ENCODE measurements around the gene AKAP13.

AKAP13 gene

DNA sequence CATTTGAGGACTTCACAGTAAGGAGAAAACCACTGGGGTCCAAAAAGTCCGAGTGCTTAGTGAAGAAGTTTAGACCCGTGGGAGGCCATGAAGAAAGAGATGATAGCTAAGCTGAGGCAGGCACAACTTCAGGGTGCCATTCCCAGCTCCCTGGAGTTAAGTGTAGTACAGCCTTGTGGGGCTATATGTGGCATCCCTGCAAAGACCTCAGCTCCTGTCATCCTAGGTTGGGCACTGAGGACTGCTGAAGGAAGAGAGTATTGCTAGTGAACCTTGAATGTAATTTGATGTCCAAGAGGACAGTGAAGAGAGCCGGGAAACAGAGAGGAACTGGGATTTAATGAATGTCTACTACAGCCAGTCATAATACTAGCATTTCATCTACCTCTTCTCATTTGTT lies 162.1 kb downstream of the AKAP13 start:
- Histone ChIP-seq H3K27ac (ENCODE audit: low read depth, low read length) (no peak overlapping the region), H3K9me3 (ENCODE audit: control insufficient read depth, insufficient read depth, low read length) (no peaks in the 10 kb centered on the region), H3K9ac (ENCODE audit: low read depth, low read length) (no peak overlapping the region), H3K4me1 (ENCODE audit: control insufficient read depth, insufficient read depth, low read length) (peaks cover 10% of the 10 kb centered on the region; the same call in 1 of the 2 replicates), H3K27me3 (ENCODE audit: control insufficient read depth, insufficient read depth, low read length) (no peaks in the 10 kb centered on the region), H3K36me3 (ENCODE audit: control insufficient read depth, insufficient read depth, low read length) (no peaks in the 10 kb centered on the region; the same call in 1 of the 2 replicates), H3K4me3 (ENCODE audit: low read depth, low read length) (no peak overlapping the region)

DNA sequence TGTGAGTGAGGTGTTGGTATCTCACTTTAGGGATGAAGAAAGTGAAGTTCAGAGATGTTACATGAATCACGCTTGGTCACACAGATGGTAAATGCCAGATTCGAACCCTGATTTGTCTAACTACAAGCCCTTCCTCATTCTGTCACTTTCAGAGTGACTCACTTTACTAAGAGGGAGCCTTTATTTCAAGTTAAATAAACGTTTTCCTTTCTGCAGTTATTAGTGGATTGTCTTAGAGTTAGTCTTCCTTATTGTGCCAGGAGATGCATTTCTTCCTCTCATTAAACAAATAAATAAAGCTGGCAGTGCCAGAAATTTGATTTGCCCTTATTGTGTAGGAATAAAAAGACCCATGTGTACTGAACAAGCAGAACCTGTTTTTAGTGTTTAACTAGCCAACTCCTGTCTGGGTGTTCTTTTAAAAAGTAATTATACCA lies 162.5 kb downstream of the AKAP13 start:
- Histone ChIP-seq H3K36me3 (ENCODE audit: control insufficient read depth, insufficient read depth, low read length) (no peaks in the 10 kb centered on the region; the same call in 1 of the 2 replicates), H3K9ac (ENCODE audit: low read depth, low read length) (no peak overlapping the region), H3K4me1 (ENCODE audit: control insufficient read depth, insufficient read depth, low read length) (peaks cover 10% of the 10 kb centered on the region; the same call in 1 of the 2 replicates), H3K27me3 (ENCODE audit: control insufficient read depth, insufficient read depth, low read length) (no peaks in the 10 kb centered on the region), H3K4me3 (ENCODE audit: low read depth, low read length) (no peak overlapping the region), H3K9me3 (ENCODE audit: control insufficient read depth, insufficient read depth, low read length) (no peaks in the 10 kb centered on the region), H3K27ac (ENCODE audit: low read depth, low read length) (no peak overlapping the region)

DNA sequence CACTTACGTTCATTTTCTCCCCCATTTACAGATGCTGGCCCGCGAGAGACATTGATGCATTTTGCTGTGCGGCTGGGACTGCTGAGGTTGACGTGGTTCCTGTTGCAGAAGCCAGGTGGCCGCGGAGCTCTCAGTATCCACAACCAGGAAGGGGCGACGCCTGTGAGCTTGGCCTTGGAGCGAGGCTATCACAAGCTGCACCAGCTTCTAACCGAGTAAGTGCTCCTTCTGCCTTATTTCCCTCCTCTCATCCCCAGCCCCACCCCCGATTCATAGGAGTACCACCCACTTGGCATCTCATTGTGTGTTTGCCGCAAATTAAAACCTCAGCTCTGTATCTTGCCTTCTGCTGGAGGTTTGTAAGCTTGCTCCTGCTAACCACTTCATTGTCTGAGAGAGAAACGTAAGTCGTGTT lies 163.3 kb downstream of the AKAP13 start:
- no peaks in the 10 kb centered on the region for H3K9me3 ChIP-seq (ENCODE audit: control insufficient read depth, insufficient read depth, low read length)
- H3K27me3 ChIP-seq (ENCODE audit: control insufficient read depth, insufficient read depth, low read length) = no peaks in the 10 kb centered on the region
- peaks cover 10% of the 10 kb centered on the region; the same call in 1 of the 2 replicates for H3K4me1 ChIP-seq (ENCODE audit: control insufficient read depth, insufficient read depth, low read length)
- H3K27ac ChIP-seq (ENCODE audit: low read depth, low read length) = no peak overlapping the region
- no peaks in the 10 kb centered on the region; the same call in 1 of the 2 replicates for H3K36me3 ChIP-seq (ENCODE audit: control insufficient read depth, insufficient read depth, low read length)
- no peak overlapping the region for H3K4me3 ChIP-seq (ENCODE audit: low read depth, low read length)
- H3K9ac ChIP-seq (ENCODE audit: low read depth, low read length) = no peak overlapping the region

DNA sequence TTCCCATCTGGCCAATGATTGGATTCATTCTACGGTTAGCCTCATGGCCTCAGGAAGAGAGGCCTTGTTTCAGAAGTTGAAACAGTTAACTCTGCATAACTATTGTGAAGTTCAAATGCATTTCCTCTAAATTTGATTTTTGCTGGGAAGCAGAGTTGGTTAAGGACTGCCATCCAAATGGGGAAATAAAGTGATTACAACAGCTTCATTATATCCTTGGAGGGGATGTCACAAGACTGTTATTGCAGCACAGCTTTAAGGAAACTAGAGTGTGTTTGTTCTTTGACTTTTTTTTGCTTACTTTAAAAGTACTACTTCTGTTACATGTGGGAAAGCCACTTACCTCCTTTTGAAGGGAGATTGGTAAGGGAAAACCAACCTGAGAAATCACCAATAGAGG lies 164.8 kb downstream of the AKAP13 start:
- H3K4me1 ChIP-seq (ENCODE audit: control insufficient read depth, insufficient read depth, low read length) = peaks cover 10% of the 10 kb centered on the region; the same call in 1 of the 2 replicates
- no peak overlapping the region for H3K4me3 ChIP-seq (ENCODE audit: low read depth, low read length)
- H3K9ac ChIP-seq (ENCODE audit: low read depth, low read length) = no peak overlapping the region
- H3K27ac ChIP-seq (ENCODE audit: low read depth, low read length) = no peak overlapping the region
- H3K36me3 ChIP-seq (ENCODE audit: control insufficient read depth, insufficient read depth, low read length) = no peaks in the 10 kb centered on the region; the same call in 1 of the 2 replicates
- no peaks in the 10 kb centered on the region for H3K27me3 ChIP-seq (ENCODE audit: control insufficient read depth, insufficient read depth, low read length)
- no peaks in the 10 kb centered on the region for H3K9me3 ChIP-seq (ENCODE audit: control insufficient read depth, insufficient read depth, low read length)

DNA sequence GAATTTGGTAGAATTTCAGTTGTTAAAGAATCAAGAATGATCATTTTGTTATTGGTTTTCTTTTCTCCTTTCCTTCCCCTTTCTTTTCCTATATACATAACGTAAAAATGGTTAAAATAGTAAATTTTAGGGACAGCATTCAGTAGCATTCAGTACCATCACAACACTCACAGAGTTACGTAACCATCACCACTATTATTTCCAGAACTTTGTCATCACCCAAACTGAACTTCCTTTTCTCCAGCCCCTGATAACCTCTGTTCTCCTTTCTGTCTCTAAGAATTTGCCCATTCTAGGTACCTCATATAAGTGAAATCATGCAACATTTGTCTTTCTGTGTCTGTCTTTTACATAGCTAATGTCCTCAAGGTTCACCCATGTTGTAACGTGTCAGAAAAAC lies 165.3 kb downstream of the AKAP13 start:
- H3K4me3 ChIP-seq (ENCODE audit: low read depth, low read length) = no peak overlapping the region
- H3K27me3 ChIP-seq (ENCODE audit: control insufficient read depth, insufficient read depth, low read length) = no peaks in the 10 kb centered on the region
- no peaks in the 10 kb centered on the region; the same call in 1 of the 2 replicates for H3K36me3 ChIP-seq (ENCODE audit: control insufficient read depth, insufficient read depth, low read length)
- H3K27ac ChIP-seq (ENCODE audit: low read depth, low read length) = no peak overlapping the region
- H3K4me1 ChIP-seq (ENCODE audit: control insufficient read depth, insufficient read depth, low read length) = peaks cover 10% of the 10 kb centered on the region; the same call in 1 of the 2 replicates
- H3K9me3 ChIP-seq (ENCODE audit: control insufficient read depth, insufficient read depth, low read length) = no peaks in the 10 kb centered on the region
- no peak overlapping the region for H3K9ac ChIP-seq (ENCODE audit: low read depth, low read length)

DNA sequence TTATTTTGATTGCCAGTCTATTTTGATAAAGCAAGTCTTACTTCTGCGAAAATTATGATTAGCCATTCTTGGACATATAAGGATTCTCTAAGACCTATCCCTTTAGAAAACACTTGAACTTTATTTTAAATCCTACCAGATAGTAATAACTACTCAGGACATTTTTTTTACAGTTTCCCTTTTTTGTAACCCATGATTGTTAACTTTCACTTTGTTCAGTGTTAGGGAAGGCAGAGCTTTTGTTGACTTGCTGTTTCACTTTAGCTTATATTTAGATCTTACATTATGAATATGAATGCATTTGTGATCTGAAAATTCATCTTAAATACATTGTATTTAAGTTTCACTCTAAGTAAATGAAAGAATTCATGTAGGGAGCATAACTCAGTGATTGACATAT lies 167.0 kb downstream of the AKAP13 start:
- H3K36me3 ChIP-seq (ENCODE audit: control insufficient read depth, insufficient read depth, low read length) = no peaks in the 10 kb centered on the region; the same call in 1 of the 2 replicates
- no peaks in the 10 kb centered on the region for H3K27me3 ChIP-seq (ENCODE audit: control insufficient read depth, insufficient read depth, low read length)

DNA sequence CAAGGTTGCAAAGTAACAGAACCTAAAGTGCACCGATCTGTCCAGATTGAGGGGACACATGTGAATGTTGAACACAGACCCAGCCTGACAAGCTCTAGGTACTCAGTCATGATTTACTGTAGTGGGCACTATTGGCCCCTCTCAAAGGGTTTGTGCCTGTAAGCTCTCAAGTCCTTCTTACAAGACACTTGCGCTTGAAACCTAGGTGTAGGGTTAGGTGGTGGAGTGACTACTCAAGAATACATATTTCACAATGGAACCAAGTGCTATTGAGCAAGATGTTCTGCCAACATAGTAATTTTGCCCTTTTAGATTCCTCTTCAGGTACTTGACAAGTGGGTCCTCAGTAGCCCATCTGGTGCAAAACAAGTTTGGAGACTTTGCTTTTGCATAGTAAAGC lies 169.9 kb downstream of the AKAP13 start:
- H3K4me3 ChIP-seq (ENCODE audit: low read depth, low read length) = no peak overlapping the region
- no peak overlapping the region for H3K9ac ChIP-seq (ENCODE audit: low read depth, low read length)
- 0 out of 2 replicates have a peak, but pooled peaks cover 4% of the 10 kb centered on the region for H3K4me1 ChIP-seq (ENCODE audit: control insufficient read depth, insufficient read depth, low read length)
- H3K27ac ChIP-seq (ENCODE audit: low read depth, low read length) = no peak overlapping the region
- H3K27me3 ChIP-seq (ENCODE audit: control insufficient read depth, insufficient read depth, low read length) = no peaks in the 10 kb centered on the region
- H3K36me3 ChIP-seq (ENCODE audit: control insufficient read depth, insufficient read depth, low read length) = no peaks in the 10 kb centered on the region; the same call in 1 of the 2 replicates
- no peaks in the 10 kb centered on the region for H3K9me3 ChIP-seq (ENCODE audit: control insufficient read depth, insufficient read depth, low read length)

More for the DNA sequence above, 167.0 kb downstream of the AKAP13 start:
- no peak overlapping the region for H3K27ac ChIP-seq (ENCODE audit: low read depth, low read length)
- no peaks in the 10 kb centered on the region for H3K9me3 ChIP-seq (ENCODE audit: control insufficient read depth, insufficient read depth, low read length)
- H3K4me1 ChIP-seq (ENCODE audit: control insufficient read depth, insufficient read depth, low read length) = peaks cover 10% of the 10 kb centered on the region; the same call in 1 of the 2 replicates
- no peak overlapping the region for H3K4me3 ChIP-seq (ENCODE audit: low read depth, low read length)
- H3K9ac ChIP-seq (ENCODE audit: low read depth, low read length) = no peak overlapping the region

DNA sequence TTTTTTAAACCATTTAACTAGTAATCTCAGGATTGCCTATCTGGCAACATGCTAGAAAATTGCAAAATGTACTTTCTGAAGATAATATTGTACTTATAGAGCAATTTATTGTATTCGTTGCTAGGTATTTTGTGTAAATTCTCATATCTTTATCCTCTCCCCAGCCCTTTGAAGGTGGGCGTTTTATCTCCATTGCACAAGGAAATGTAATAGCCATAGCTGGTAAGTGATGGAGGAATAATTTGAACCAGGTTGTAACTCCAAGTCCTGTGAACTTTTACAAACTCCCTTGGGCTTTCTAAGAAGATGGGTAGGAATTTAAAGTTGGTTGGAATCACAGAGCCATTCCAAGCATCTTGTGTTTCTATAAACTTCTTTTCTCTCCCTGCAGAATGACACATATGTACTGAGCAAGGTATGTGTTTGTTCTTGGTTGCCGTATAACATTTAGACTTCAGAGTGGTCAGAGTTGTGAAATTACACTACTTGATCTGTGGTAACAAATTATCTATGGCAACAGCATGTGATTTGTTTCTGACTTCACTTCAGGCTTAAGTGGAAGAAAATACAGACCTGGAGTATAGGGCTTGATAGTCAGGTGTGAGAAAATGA lies 170.9 kb downstream of the AKAP13 start:
- no peaks in the 10 kb centered on the region for H3K9me3 ChIP-seq (ENCODE audit: control insufficient read depth, insufficient read depth, low read length)
- H3K4me3 ChIP-seq (ENCODE audit: low read depth, low read length) = no peak overlapping the region
- H3K27me3 ChIP-seq (ENCODE audit: control insufficient read depth, insufficient read depth, low read length) = no peaks in the 10 kb centered on the region
- no peak overlapping the region for H3K9ac ChIP-seq (ENCODE audit: low read depth, low read length)
- H3K27ac ChIP-seq (ENCODE audit: low read depth, low read length) = no peak overlapping the region
- 0 out of 2 replicates have a peak, but pooled peaks cover 6% of the 10 kb centered on the region for H3K4me1 ChIP-seq (ENCODE audit: control insufficient read depth, insufficient read depth, low read length)
- H3K36me3 ChIP-seq (ENCODE audit: control insufficient read depth, insufficient read depth, low read length) = no peaks in the 10 kb centered on the region; the same call in 1 of the 2 replicates

DNA sequence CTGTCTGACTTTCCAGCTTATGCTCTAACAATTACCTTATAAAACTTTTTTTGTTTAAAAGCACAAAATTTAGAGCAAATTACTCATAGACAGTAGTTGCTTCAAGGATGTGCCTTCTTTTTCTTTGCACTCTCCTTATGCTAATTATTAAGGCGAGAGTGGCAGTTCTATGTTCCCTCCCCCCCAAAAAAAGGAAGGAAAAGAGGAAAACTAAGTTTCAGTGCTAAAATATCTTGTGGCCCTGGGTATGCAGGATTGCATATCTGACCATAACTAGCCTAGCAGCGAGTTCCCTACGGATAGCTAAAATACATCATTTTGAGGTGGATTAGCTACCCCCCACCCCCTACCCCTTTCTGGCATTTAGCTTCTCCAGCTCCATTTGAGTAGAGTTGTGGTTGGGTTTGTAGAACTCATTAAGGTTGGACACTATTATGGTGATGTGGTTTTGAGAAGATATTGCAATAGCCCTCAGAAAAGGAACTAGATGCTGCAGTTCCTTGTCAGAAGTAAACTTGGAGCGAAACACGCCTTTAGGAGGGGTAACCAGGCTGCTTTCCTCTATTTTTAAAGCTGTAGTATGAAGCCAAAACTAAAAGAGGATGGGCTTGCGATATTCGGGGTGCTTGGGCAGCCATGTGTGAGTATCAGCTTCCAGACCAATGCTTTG lies 174.6 kb downstream of the AKAP13 start:
- H3K36me3 ChIP-seq (ENCODE audit: control insufficient read depth, insufficient read depth, low read length) = no peaks in the 10 kb centered on the region; the same call in 1 of the 2 replicates

DNA sequence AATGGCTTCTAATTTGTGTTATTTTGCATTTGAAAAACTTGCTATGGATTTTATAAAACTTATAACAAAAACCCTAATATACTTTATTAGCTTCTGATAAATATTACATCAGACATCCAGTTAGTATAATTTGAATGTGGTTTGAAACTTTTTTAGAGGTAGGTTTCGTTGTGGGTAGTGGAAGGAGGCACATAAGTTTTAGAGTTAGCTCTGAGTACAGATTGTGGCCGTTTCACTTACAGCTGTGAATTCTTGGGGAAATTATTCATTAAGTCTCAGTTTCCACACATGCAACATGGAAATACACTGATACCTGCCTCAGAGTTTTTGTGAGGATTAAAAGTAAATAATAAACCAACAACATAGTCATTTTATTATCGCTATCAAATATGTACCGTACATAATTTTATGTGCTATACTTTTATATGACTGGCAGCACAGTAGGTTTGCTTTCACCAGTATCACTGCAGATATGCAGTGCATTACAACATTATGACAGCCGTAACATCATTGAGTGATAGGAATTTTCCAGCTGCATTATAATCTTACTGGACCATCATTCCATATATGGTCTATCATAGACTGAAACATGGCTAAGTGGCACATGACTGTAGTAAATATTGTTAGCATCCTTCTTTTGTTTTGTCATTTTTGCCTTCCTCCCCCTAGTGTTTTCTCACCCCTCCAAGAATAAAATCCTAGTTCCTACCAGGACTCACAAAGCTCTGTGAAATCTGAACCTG lies 175.6 kb downstream of the AKAP13 start:
- H3K4me3 ChIP-seq (ENCODE audit: low read depth, low read length) = no peak overlapping the region

More for the DNA sequence above, 174.6 kb downstream of the AKAP13 start:
- Histone ChIP-seq H3K4me1 (ENCODE audit: control insufficient read depth, insufficient read depth, low read length) (peaks cover 9% of the 10 kb centered on the region; the same call in 1 of the 2 replicates), H3K4me3 (ENCODE audit: low read depth, low read length) (no peak overlapping the region), H3K9me3 (ENCODE audit: control insufficient read depth, insufficient read depth, low read length) (no peaks in the 10 kb centered on the region), H3K27me3 (ENCODE audit: control insufficient read depth, insufficient read depth, low read length) (no peaks in the 10 kb centered on the region), H3K27ac (ENCODE audit: low read depth, low read length) (no peak overlapping the region), H3K9ac (ENCODE audit: low read depth, low read length) (no peak overlapping the region)

More for the DNA sequence above, 175.6 kb downstream of the AKAP13 start:
- Histone ChIP-seq H3K27me3 (ENCODE audit: control insufficient read depth, insufficient read depth, low read length) (no peaks in the 10 kb centered on the region), H3K4me1 (ENCODE audit: control insufficient read depth, insufficient read depth, low read length) (peaks cover 9% of the 10 kb centered on the region; the same call in 1 of the 2 replicates), H3K36me3 (ENCODE audit: control insufficient read depth, insufficient read depth, low read length) (no peaks in the 10 kb centered on the region; the same call in 1 of the 2 replicates), H3K9ac (ENCODE audit: low read depth, low read length) (no peak overlapping the region), H3K27ac (ENCODE audit: low read depth, low read length) (no peak overlapping the region), H3K9me3 (ENCODE audit: control insufficient read depth, insufficient read depth, low read length) (no peaks in the 10 kb centered on the region)

All from HUES48 (cell line).